Measurements from ENCODE around the gene C4BPB. TPM values are rescaled to one million over a fixed set of nuclear protein-coding genes. Genes with fewer than 3 reads are reported as not detected.

C4BPB gene
- total and polyA plus RNA-seq, 2 of the 8 experiments (the other 6 are each of a cell fraction or from before 2014, with no cell fraction given): not detected

GRCh38 chr1:207067665-207068064 is 21.0 kb upstream of the C4BPB start:
- no peak overlapping the region for H3K14ac ChIP-seq (ENCODE audit: insufficient read length)
- H2BK20ac ChIP-seq (ENCODE audit: low read length): no peak overlapping the region
- H3K23ac ChIP-seq (ENCODE audit: insufficient read length): no peak overlapping the region
- H3K79me2 ChIP-seq (ENCODE audit: control insufficient read depth in 1 of 2, insufficient read depth in 2 of 2, low read length in 2 of 2): no peaks in the 10 kb centered on the region
- WGBS, 2 experiments (ENCODE audit: extremely low coverage in 1 of 2, insufficient coverage in 1 of 2, insufficient read length in 1 of 2, insufficient replicate concordance in 2 of 2, low coverage in 1 of 2, low lambda C conversion rate in 2 of 2, missing lambda C conversion rate in 1 of 2): 89% methylated on average over 5 of the region's 5 CpGs; no CpG with 5 or more reads in 1 of the 2 experiments
- no peak for FAIRE-seq
- no peak overlapping the region for H3K56ac ChIP-seq (replicated peaks; ENCODE audit: insufficient read length, low read depth, low read length)
- no peak overlapping the region for H3K4ac ChIP-seq (replicated peaks; ENCODE audit: insufficient read length, low read depth, low read length)
- H2AFZ ChIP-seq (ENCODE audit: low read length): no peak overlapping the region
- no peak overlapping the region for H3K4me3 ChIP-seq (ENCODE audit: extremely low read depth in 1 of 4, insufficient read depth in 2 of 4, low read depth in 3 of 4, low read length in 4 of 4)
- no peak overlapping the region for H2BK5ac ChIP-seq (ENCODE audit: low read depth, low read length)
- ChIA-PET CTCF (ENCODE audit: partially characterized antibody) (interaction anchor here (1.1 to 1.5 kb wide), 3 partner anchors 8 to 11 kb away, joined by 3 to 5 read pairs (median 4); no protein-coding TSS in a partner anchor), POLR2A (ENCODE audit: partially characterized antibody) (interaction anchor here (0.9 kb wide), 1 partner anchor 13 kb away, joined by 3 read pairs; no protein-coding TSS in a partner anchor)
- no peaks in the 10 kb centered on the region for H3K23me2 ChIP-seq (ENCODE audit: low read depth, low read length)
- no peak overlapping the region for H4K5ac ChIP-seq (ENCODE audit: insufficient read length, low read depth, low read length)
- H3K27me3 ChIP-seq (replicated peaks in 1 of 4; ENCODE audit: control insufficient read depth in 3 of 4, extremely low read depth in 1 of 4, insufficient read depth in 3 of 4, low read length in 3 of 4): no peaks in the 10 kb centered on the region
- H3K4me2 ChIP-seq (ENCODE audit: insufficient read depth in 1 of 2, low read depth in 2 of 2, low read length in 2 of 2): no peak overlapping the region
- 0 out of 2 replicates have a peak, but pooled peaks cover 2% of the 10 kb centered on the region for H3K79me1 ChIP-seq (ENCODE audit: low read depth, low read length)
- no peak overlapping the region for H2BK15ac ChIP-seq (ENCODE audit: low read length)
- no peak overlapping the region for H3K9ac ChIP-seq (replicated peaks in 1 of 4; ENCODE audit: extremely low read depth in 1 of 4, low read depth in 3 of 4, low read length in 3 of 4)
- H3K18ac ChIP-seq (ENCODE audit: extremely low read depth, low read length): no peak overlapping the region
- no peak overlapping the region for H2AK5ac ChIP-seq (ENCODE audit: low read depth, low read length)
- no peak overlapping the region for H4K8ac ChIP-seq (ENCODE audit: extremely low read depth, insufficient read depth, low read length)
- DNase-seq (ENCODE audit: low read depth in 1 of 2, low spot score in 2 of 2): no peak
- H3K9me3 ChIP-seq (ENCODE audit: insufficient read depth in 2 of 2, low read depth in 1 of 2, low read length in 1 of 2): no peaks in the 10 kb centered on the region
- H3K36me3 ChIP-seq (ENCODE audit: control insufficient read depth in 2 of 4, insufficient read depth in 4 of 4, low read length in 3 of 4): peaks cover 3 to 47% (median 33%) of the 10 kb centered on the region in 4 experiments
- no peaks in the 10 kb centered on the region for H3K4me1 ChIP-seq (replicated peaks in 1 of 4; ENCODE audit: control insufficient read depth in 3 of 4, insufficient read depth in 4 of 4, low read length in 3 of 4)
- H3K27ac ChIP-seq (ENCODE audit: low read depth, low read length): no peak overlapping the region
- no peak overlapping the region for H2BK12ac ChIP-seq (ENCODE audit: low read depth, low read length)
- peaks cover 0 to 2% of the 10 kb centered on the region in 2 experiments for H4K20me1 ChIP-seq (replicated peaks in 1 of 2; ENCODE audit: control insufficient read depth in 1 of 2, insufficient read depth in 2 of 2, low read length in 2 of 2)
- H4K91ac ChIP-seq (replicated peaks; ENCODE audit: insufficient read length, low read length): no peak overlapping the region
- no peak overlapping the region for H2BK120ac ChIP-seq (replicated peaks; ENCODE audit: low read depth, low read length)
- TF ChIP-seq RFX5 (IDR thresholded peaks at IDR 0.05; ENCODE audit: borderline replicate concordance, low read depth, low read length) (no peak), BRCA1 (IDR thresholded peaks at IDR 0.05; ENCODE audit: low read depth, low read length) (no peak), MAFK (IDR thresholded peaks at IDR 0.05; ENCODE audit: low read depth, low read length) (no peak), CREB1 (IDR thresholded peaks at IDR 0.05) (no peak), TEAD4 (IDR thresholded peaks at IDR 0.05; ENCODE audit: low read depth, low read length) (no peak), PHF8 (conservative IDR thresholded peaks at IDR 0.05; ENCODE audit: low read depth, low read length) (no peak), GTF2F1 (IDR thresholded peaks at IDR 0.05; ENCODE audit: borderline replicate concordance, low read depth, low read length) (no peak), RAD21 (IDR thresholded peaks at IDR 0.05 in 1 of 2, conservative IDR thresholded peaks at IDR 0.05 in 1 of 2; ENCODE audit: low read depth in 2 of 2, low read length in 2 of 2) (no peak), CTCF (IDR thresholded peaks at IDR 0.05; ENCODE audit: control extremely low read depth in 1 of 3, insufficient read depth in 1 of 3, low read depth in 1 of 3, low read length in 3 of 3) (no peak), RNF2 (IDR thresholded peaks at IDR 0.05; ENCODE audit: borderline replicate concordance, low read depth, low read length, missing control alignments, poor library complexity, severe bottlenecking) (no peak), TBP (IDR thresholded peaks at IDR 0.05; ENCODE audit: low read depth, low read length) (no peak)

Measured in H1 (cell line).